SHP77 (cell line): ENCODE data around the gene PSAP.
A peak's percentile ranks its signal among the peaks of the same experiment; 100 is the strongest.

Experiments
- DNase-seq, 2 experiments: peaks; one replicate each; lab custom pipeline; 2025; lab: John Stamatoyannopoulos, UW

The PSAP gene

GRCh38 chr10:71844695-71845094, 6.4 kb downstream of the PSAP start:
- no peak for DNase-seq

GRCh38 chr10:71844084-71844483, 7.0 kb downstream of the PSAP start:
- no peak for DNase-seq

- no peak for DNase-seq
These were observed 8.0 kb downstream of the PSAP start for GRCh38 chr10:71842856-71843686.

- DNase-seq, result no peak
These were observed 8.6 kb downstream of the PSAP start for GRCh38 chr10:71842422-71842821.

GRCh38 chr10:71840958-71841335, 10.1 kb downstream of the PSAP start:
- DNase-seq, result no peak

- DNase-seq, result peak in 1 of 2 experiments; percentile 1
These were observed 10.7 kb downstream of the PSAP start for GRCh38 chr10:71840177-71840957.

- DNase-seq, result no peak
These were observed 12.5 kb downstream of the PSAP start for GRCh38 chr10:71838264-71839211.

- DNase-seq, result no peak
These were observed 13.8 kb downstream of the PSAP start for GRCh38 chr10:71837098-71837827.

GRCh38 chr10:71836596-71836974, 14.5 kb downstream of the PSAP start:
- no peak for DNase-seq

- no peak for DNase-seq
These were observed 15.1 kb downstream of the PSAP start for GRCh38 chr10:71835671-71836595.

GRCh38 chr10:71834343-71834674, 16.7 kb downstream of the PSAP start:
- DNase-seq, result no peak

- DNase-seq, result no peak
These were observed 17.4 kb downstream of the PSAP start for GRCh38 chr10:71833451-71834342.

GRCh38 chr10:71832967-71833366, 18.1 kb downstream of the PSAP start:
- DNase-seq, result no peak

- no peak for DNase-seq
These were observed 19.2 kb downstream of the PSAP start for GRCh38 chr10:71831646-71832552.

GRCh38 chr10:71830726-71831125, 20.3 kb downstream of the PSAP start:
- DNase-seq, result no peak

- DNase-seq, result no peak
These were observed 21.2 kb downstream of the PSAP start for GRCh38 chr10:71829896-71830295.

- no peak for DNase-seq
These were observed 21.9 kb downstream of the PSAP start for GRCh38 chr10:71829171-71829570.

GRCh38 chr10:71828702-71829101, 22.3 kb downstream of the PSAP start:
- DNase-seq, result no peak
